A549 (cell line): ENCODE data around the gene BCL2. TPM values are rescaled to one million over a fixed set of nuclear protein-coding genes. Genes with fewer than 3 reads are reported as not detected.

Experiments used
- ATAC-seq, 2 experiments: fragments of 200-7000 bp in 1 of 2; fragments of >200 bp in 1 of 2; cut with Nextera tagmentation in 1 of 2; cut with Tn5 transposase in 1 of 2; 3 replicates each; pipeline versions ENCODE4 v1.8.0 to v1.9.1; 2018 to 2020; ENCODE audit warnings: mild to moderate bottlenecking in 1 of 2, moderate library complexity in 1 of 2
- CTCF ChIA-PET: fragments of 300-600 bp; sonication (Branson Sonifier 250); formaldehyde crosslinking; extraction: SDS; loops from one replicate; lab custom pipeline; 2021; ENCODE audit warnings: antibody characterized with exemption, inconsistent platforms; lab: Yijun Ruan, JAX
- POLR2A ChIA-PET: fragments of 350-600 bp; formaldehyde crosslinking; extraction: SDS; loops from one replicate; lab custom pipeline; 2021; ENCODE audit warnings: antibody characterized with exemption, inconsistent platforms; lab: Yijun Ruan, JAX
- DNase-seq, 2 experiments: peaks; one replicate each; pipeline versions ENCODE4 v3.0.0 to v3.0.0-alpha.2; 2011 to 2016; ENCODE audit warnings: low read depth in 1 of 2, low spot score in 1 of 2
- FAIRE-seq: peaks from 2 replicates; lab custom pipeline; 2011; peaks lifted over from hg19 to GRCh38; lab: Jason Lieb, UNC
- H3K27ac ChIP-seq, 2 experiments: fragments of >200 bp; sonication (Bioruptor Twin); formaldehyde crosslinking; 3 replicates each; pipeline ENCODE4 v1.5.1; 2016 to 2017
- H3K4me1 ChIP-seq: fragments of >200 bp; sonication (Bioruptor Twin); formaldehyde crosslinking; 3 replicates; pipeline ENCODE4 v1.6.1; 2016
- H3K4me2 ChIP-seq: fragments of >200 bp; sonication (Bioruptor Twin); formaldehyde crosslinking; 3 replicates; pipeline ENCODE4 v1.6.1; 2016
- H3K4me3 ChIP-seq: fragments of >200 bp; sonication (Bioruptor Twin); formaldehyde crosslinking; 3 replicates; pipeline ENCODE4 v1.5.1; 2016
- H3K9me3 ChIP-seq: fragments of >200 bp; sonication (Bioruptor Twin); formaldehyde crosslinking; 3 replicates; pipeline ENCODE4 v1.6.1; 2016
- ATOH8 ChIP-seq: fragments of 250-450 bp; sonication (Bioruptor Pico); IDR thresholded peaks from 2 replicates; pipeline ENCODE4 v1.5.0; 2020; ENCODE audit warnings: low read depth, mild to moderate bottlenecking, moderate library complexity
- BCL3 ChIP-seq: fragments of >200 bp; sonication (Bioruptor Twin); formaldehyde crosslinking; IDR thresholded peaks from 3 replicates; pipeline ENCODE4 v1.6.1; 2016
- BHLHE40 ChIP-seq: IDR thresholded peaks from 2 replicates; pipeline ENCODE4 v1.6.1; 2012; ENCODE audit warnings: low read depth, low read length, inconsistent platforms
- CBX8 ChIP-seq: fragments of 200-600 bp; sonication (generic); IDR thresholded peaks from 2 replicates; pipeline ENCODE4 v1.6.1; 2016
- CHD2 ChIP-seq: fragments of 150-350 bp; IDR thresholded peaks from 2 replicates; pipeline ENCODE4 v1.6.1; 2014; ENCODE audit warnings: low read length; ENCODE audit not compliant: partially characterized antibody
- CTCF ChIP-seq: fragments of >200 bp; sonication (Bioruptor Twin); formaldehyde crosslinking; IDR thresholded peaks from 3 replicates; pipeline ENCODE4 v1.5.1; 2016
- E2F6 ChIP-seq: IDR thresholded peaks from 2 replicates; pipeline ENCODE4 v1.6.1; 2012; ENCODE audit warnings: low read depth, borderline replicate concordance
- ESRRA ChIP-seq: fragments of 150-350 bp; IDR thresholded peaks from 2 replicates; pipeline ENCODE4 v1.6.1; 2014; ENCODE audit warnings: mild to moderate bottlenecking, low read length, borderline replicate concordance
- FOSB ChIP-seq: fragments of 250-450 bp; sonication (Bioruptor Pico); IDR thresholded peaks from 2 replicates; pipeline ENCODE4 v1.5.0; 2020; ENCODE audit warnings: mild to moderate bottlenecking, moderate library complexity
- HDAC2 ChIP-seq: fragments of 200-600 bp; sonication (generic); IDR thresholded peaks from 2 replicates; pipeline ENCODE4 v1.6.1; 2016
- HEYL ChIP-seq: fragments of 250-450 bp; sonication (Bioruptor Pico); IDR thresholded peaks from 2 replicates; pipeline ENCODE4 v1.8.0; 2021; ENCODE audit warnings: mild to moderate bottlenecking, moderate library complexity
- HOXB5 ChIP-seq: fragments of 250-450 bp; sonication (Bioruptor Pico); IDR thresholded peaks from 2 replicates; pipeline ENCODE4 v1.5.0; 2020; ENCODE audit warnings: mild to moderate bottlenecking, moderate library complexity
- MAFK ChIP-seq: fragments of 450-650 bp; IDR thresholded peaks from 2 replicates; pipeline ENCODE4 v1.6.1; 2014; ENCODE audit not compliant: partially characterized antibody
- MAX ChIP-seq: IDR thresholded peaks from 2 replicates; pipeline ENCODE4 v1.6.1; 2012
- MYC ChIP-seq: IDR thresholded peaks from 2 replicates; pipeline ENCODE4 v1.6.1; 2012; ENCODE audit warnings: mild to moderate bottlenecking, inconsistent platforms, low read length, improper control_type of control experiment, borderline replicate concordance
- PHF8 ChIP-seq: fragments of 200-600 bp; sonication (generic); IDR thresholded peaks from 2 replicates; pipeline ENCODE4 v1.6.1; 2016; ENCODE audit warnings: low read depth, mild to moderate bottlenecking, antibody characterized with exemption, moderate library complexity, borderline replicate concordance
- POLR2AphosphoS2 ChIP-seq: conservative IDR thresholded peaks from 2 replicates; pipeline ENCODE4 v1.6.1; 2012; ENCODE audit warnings: low read length, improper control_type of control experiment, inconsistent platforms
- RAD21 ChIP-seq, 2 experiments: fragments of >200 bp in 1 of 2; sonication (Bioruptor Twin) in 1 of 2; formaldehyde crosslinking in 1 of 2; IDR thresholded peaks in 1 of 2; conservative IDR thresholded peaks in 1 of 2; 2 replicates in 1 of 2; 3 replicates in 1 of 2; pipeline ENCODE4 v1.6.1; 2012 to 2018; ENCODE audit warnings: inconsistent platforms in 1 of 2
- RCOR1 ChIP-seq: fragments of 150-350 bp; IDR thresholded peaks from 2 replicates; pipeline ENCODE4 v1.6.1; 2014; ENCODE audit warnings: antibody characterized with exemption, low read length, low read depth
- RNF2 ChIP-seq: fragments of 200-600 bp; sonication (generic); IDR thresholded peaks from 2 replicates; pipeline ENCODE4 v1.6.1; 2016; ENCODE audit warnings: low read depth, mild to moderate bottlenecking, antibody characterized with exemption, moderate library complexity, borderline replicate concordance
- SMC3 ChIP-seq: fragments of >200 bp; sonication (Bioruptor Twin); formaldehyde crosslinking; IDR thresholded peaks from 3 replicates; pipeline ENCODE4 v1.6.1; 2018; ENCODE audit warnings: inconsistent platforms
- SREBF2 ChIP-seq: fragments of 450-650 bp; IDR thresholded peaks from 2 replicates; pipeline ENCODE4 v1.6.1; 2014; ENCODE audit warnings: mild to moderate bottlenecking, moderate library complexity
- ZC3H11A ChIP-seq: fragments of 450-650 bp; IDR thresholded peaks from 2 replicates; pipeline ENCODE4 v1.6.1; 2014; ENCODE audit warnings: antibody characterized with exemption, mild to moderate bottlenecking
- WGBS: methylation state at CpG from one replicate; pipeline ENCODE4 v1.1.6; 2017; ENCODE audit errors: missing lambda C conversion rate; 5-methylcytosine and 5-hydroxymethylcytosine counted together
- polyA plus RNA-seq, 4 experiments: library from polyadenylated mRNA; depleted of rRNA in 3 of 4; stranded (reverse); fragments of >200 nt; fragmentation: RNase III in 1 of 4; extraction: RNeasy Plus Mini Kit Qiagen cat#74134 plus additional on column Dnase treatment in 1 of 4; gene quantifications; 2 replicates in 3 of 4; 3 replicates in 1 of 4; pipeline ENCODE4 v1.2.3, GENCODE V29; 2011 to 2017

BCL2 gene
- polyA plus RNA-seq, 2 of the 4 experiments (the other 2 are of a cell fraction) = 0.50 to 0.61 TPM

GRCh38 chr18:63177259-63177658 lies 142.3 kb downstream of the BCL2 start:
- DNase-seq (no peak), ATAC-seq (no peak), FAIRE-seq (no peak)
- ChIA-PET CTCF (interaction anchor here (1.5 kb wide), 1 partner anchor 9 kb away, joined by 3 read pairs; no protein-coding TSS in a partner anchor), POLR2A (no interaction called here)
- H3K27ac ChIP-seq = no peak overlapping the region
- no peaks in the 10 kb centered on the region for H3K4me1 ChIP-seq
- WGBS = 68% methylated on average over 4 of the region's 6 CpGs
- no peaks in the 10 kb centered on the region for H3K9me3 ChIP-seq
- H3K4me3 ChIP-seq = no peak overlapping the region
- TF ChIP-seq MYC (no peak), CTCF (no peak), ESRRA (no peak)
- H3K4me2 ChIP-seq = no peak overlapping the region

- DNase-seq (no peak), ATAC-seq (no peak), FAIRE-seq (no peak)
- H3K4me3 ChIP-seq = no peak overlapping the region
- H3K4me1 ChIP-seq = no peaks in the 10 kb centered on the region
- no peak overlapping the region for H3K4me2 ChIP-seq
- H3K9me3 ChIP-seq = no peaks in the 10 kb centered on the region
- CTCF ChIA-PET = interaction anchor here (0.5 kb wide), 1 partner anchor 262 kb away, joined by 3 read pairs; no protein-coding TSS in a partner anchor
- 12% methylated on average over 2 of the region's 2 CpGs for WGBS
- TF ChIP-seq HEYL (CRISPR knock-in tag) (no peak), HOXB5 (CRISPR knock-in tag) (no peak), SMC3 (no peak), BHLHE40 (no peak), MAX (no peak), POLR2AphosphoS2 (no peak), RAD21 (conservative IDR thresholded peaks at IDR 0.05 in 1 of 2, IDR thresholded peaks at IDR 0.05 in 1 of 2) (no peak), CTCF (no peak), ESRRA (no peak), RCOR1 (no peak), PHF8 (no peak), CHD2 (no peak)
- POLR2A ChIA-PET = no interaction called here
- H3K27ac ChIP-seq = no peak overlapping the region
Measured at GRCh38 chr18:63175264-63175663, 144.3 kb downstream of the BCL2 start.

- ATAC-seq (no peak), FAIRE-seq (no peak)
- TF ChIP-seq ZC3H11A (no peak), BCL3 (no peak), MAFK (no peak), BHLHE40 (no peak), HOXB5 (CRISPR knock-in tag) (no peak), SREBF2 (no peak), RNF2 (no peak), CBX8 (no peak), ATOH8 (CRISPR knock-in tag) (no peak), FOSB (CRISPR knock-in tag) (no peak), MAX (no peak), E2F6 (no peak), HDAC2 (no peak)
Measured at GRCh38 chr18:63173983-63174382, 145.6 kb downstream of the BCL2 start.

More at GRCh38 chr18:63173983-63174382, 145.6 kb downstream of the BCL2 start:
- CTCF ChIA-PET = interaction anchor here (0.7 kb wide), 1 partner anchor 261 kb away, joined by 3 read pairs; no protein-coding TSS in a partner anchor
- H3K4me1 ChIP-seq = no peaks in the 10 kb centered on the region
- DNase-seq = no peak
- no peak overlapping the region for H3K27ac ChIP-seq
- POLR2A ChIA-PET = no interaction called here
- no peak overlapping the region for H3K4me3 ChIP-seq
- WGBS = 83% methylated on average over 2 of the region's 2 CpGs
- H3K9me3 ChIP-seq = no peaks in the 10 kb centered on the region
- H3K4me2 ChIP-seq = no peak overlapping the region
